ENCODE data around the gene PNLIPRP2.

DNA sequence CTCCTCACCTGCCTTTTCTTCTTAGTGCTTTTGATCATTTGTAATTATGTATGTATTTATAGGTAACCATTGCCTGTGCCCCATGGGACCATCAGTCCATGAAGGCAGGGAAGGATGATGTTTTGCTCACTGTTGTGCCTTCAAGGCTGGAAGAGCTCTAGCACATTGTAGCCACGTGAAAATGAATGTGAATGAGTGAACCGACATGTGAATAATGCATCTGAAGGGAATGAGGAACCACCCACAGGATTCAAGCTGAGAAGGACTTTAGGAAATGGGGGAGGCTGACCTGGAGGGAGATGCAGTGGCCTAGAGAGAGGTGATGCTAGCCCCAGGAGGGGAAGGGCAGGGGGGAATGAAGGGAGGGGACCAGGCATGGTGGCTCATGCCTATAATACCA, 6.0 kb upstream of the PNLIPRP2 start:
- TF ChIP-seq, protein P1, sequence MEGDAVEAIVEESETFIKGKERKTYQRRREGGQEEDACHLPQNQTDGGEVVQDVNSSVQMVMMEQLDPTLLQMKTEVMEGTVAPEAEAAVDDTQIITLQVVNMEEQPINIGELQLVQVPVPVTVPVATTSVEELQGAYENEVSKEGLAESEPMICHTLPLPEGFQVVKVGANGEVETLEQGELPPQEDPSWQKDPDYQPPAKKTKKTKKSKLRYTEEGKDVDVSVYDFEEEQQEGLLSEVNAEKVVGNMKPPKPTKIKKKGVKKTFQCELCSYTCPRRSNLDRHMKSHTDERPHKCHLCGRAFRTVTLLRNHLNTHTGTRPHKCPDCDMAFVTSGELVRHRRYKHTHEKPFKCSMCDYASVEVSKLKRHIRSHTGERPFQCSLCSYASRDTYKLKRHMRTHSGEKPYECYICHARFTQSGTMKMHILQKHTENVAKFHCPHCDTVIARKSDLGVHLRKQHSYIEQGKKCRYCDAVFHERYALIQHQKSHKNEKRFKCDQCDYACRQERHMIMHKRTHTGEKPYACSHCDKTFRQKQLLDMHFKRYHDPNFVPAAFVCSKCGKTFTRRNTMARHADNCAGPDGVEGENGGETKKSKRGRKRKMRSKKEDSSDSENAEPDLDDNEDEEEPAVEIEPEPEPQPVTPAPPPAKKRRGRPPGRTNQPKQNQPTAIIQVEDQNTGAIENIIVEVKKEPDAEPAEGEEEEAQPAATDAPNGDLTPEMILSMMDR (IDR thresholded peaks at IDR 0.05; ENCODE audit: insufficient read depth, low read depth, low read length) = no peak
- no peak for TF ChIP-seq EZH2 (IDR thresholded peaks at IDR 0.05; ENCODE audit: insufficient read depth, low read length)
